ENCODE results near the gene HEXIM2.
"Not testable (repeated sequence)": the region's sequence is repeated elsewhere in the genome, so short reads cannot be mapped to it uniquely, and the experiment has no call there.

Gene HEXIM2

GRCh38 chr17:45161288-45162024, at the start of gene HEXIM2:
HEXIM2 (plus strand) TSS chr17:45161875; CDS start chr17:45162794, 919 bp downstream.
- FAIRE-seq: peak; percentile 96

- FAIRE-seq: no peak
These were observed 48.9 kb upstream of the HEXIM2 start for GRCh38 chr17:45112559-45113423.

DNA sequence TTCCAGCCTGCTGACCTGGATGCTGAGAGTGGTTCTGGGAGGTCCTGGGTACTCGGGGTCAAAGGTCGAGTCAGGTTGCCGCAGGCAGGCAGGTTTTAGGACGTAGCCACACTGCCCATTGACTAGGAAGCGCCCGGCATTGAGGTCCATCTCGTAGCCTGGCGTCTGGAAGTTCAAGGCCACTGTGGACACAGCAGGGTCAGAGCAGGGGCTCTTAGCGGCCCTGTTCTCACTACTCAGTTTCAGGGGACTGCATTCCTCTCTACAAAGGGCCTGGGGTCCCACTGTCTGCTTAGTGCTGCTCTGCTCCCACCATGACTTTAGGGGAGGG, 48.3 kb upstream of the HEXIM2 start:
- FAIRE-seq: no peak

- no peak for FAIRE-seq
These were observed 47.4 kb upstream of the HEXIM2 start for GRCh38 chr17:45114117-45114932.

GRCh38 chr17:45115015-45115625, 46.6 kb upstream of the HEXIM2 start:
- no peak for FAIRE-seq

DNA sequence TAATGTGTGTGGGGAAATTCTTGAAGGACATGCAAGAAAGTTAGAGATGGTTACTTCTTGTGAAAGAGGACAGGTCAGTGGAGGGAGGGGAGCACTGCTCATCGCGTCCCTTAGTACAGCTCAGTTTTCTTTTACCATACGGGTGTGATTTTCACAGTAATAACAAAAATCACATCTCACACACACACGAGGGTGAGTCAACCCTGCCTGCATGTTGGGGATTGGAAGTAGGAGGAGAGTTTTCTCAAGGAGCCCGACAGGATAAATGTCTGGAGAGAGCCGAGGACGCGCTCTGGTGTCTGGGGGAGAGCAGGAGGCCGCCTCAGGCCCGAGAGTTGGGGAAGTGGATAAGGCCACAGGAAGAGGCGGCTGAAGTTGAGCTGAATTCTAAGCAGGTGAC, 45.8 kb upstream of the HEXIM2 start:
- FAIRE-seq: no peak

- no peak for FAIRE-seq
These were observed 45.1 kb upstream of the HEXIM2 start for GRCh38 chr17:45116434-45117016.

DNA sequence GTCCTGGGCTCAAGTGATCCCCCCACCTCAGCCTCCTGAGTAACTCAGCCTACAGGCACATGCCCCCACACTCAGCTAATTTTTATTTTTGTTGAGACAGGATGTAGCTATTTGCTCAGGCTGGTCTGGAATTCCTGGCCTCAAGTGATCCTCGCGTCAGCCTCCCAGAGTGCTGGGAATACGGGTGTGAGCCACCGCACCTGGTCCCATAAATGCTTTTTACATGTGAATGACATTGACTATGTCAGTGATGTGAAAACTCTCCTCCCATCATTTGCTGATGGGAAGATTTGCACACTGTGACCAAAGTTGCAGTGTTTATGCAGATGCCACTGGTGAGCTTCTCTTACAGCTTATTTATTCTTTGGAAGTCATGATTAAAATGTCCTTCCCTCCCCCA, 44.3 kb upstream of the HEXIM2 start:
- no peak for FAIRE-seq

DNA sequence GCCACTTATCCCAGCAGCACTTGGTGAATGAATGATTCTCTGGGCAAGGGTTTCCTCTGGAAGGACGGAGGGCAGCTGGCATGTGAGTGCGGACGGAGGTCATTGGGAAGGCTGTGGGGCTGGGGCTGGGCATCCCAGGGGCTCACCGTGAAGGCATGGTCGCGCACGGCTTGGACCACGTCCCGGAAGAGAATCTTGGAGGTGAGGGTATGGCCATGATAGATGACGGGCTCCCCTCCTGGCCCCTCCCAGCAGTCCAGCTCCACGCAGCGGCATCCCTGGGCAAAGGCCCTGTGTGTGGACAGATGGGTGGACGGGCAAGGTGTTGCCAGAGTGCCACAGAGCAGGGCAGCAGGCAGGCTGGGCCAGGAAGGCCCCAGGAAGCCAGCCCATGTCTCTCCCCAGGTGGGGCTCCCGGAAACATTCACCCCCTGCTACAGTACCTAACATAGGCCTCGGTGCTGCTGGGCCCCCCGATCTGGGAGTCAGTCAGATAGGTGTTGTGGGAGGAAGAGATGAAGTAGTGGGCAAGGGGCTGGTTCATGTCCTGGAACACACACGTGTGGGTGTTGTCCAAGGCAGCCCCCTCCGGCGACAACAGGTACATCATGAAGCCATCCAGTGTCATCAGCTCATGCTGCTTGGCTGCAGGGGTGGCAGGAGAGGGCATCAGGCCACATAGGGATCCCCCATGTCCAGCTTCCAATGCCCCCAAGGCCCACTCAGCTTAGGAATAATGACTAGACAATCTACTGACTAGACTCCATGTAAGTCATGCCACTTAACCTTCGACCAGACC, 43.6 kb upstream of the HEXIM2 start:
- FAIRE-seq: no peak

GRCh38 chr17:45118691-45119090, 43.0 kb upstream of the HEXIM2 start:
- FAIRE-seq: no peak

DNA sequence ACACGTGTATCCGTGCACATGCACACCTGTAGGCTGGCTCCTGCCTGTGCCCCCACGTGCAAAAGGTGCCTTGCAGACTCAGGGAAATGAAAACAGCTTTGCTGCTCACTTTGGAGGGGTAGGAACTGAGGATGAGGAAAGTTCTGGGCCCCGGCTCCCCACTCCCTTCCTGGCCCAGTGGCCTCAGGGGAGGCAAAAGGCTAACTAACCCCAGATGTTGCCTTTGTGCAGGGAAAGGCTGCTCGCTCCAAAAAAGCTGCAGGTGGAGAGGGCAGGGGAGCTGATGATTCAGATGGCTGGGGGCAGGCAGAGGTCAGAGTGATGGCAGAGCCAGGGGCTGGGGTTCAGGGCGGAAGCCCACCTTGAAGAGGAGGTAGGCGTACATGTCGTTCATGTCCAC, 41.7 kb upstream of the HEXIM2 start:
- FAIRE-seq: no peak

DNA sequence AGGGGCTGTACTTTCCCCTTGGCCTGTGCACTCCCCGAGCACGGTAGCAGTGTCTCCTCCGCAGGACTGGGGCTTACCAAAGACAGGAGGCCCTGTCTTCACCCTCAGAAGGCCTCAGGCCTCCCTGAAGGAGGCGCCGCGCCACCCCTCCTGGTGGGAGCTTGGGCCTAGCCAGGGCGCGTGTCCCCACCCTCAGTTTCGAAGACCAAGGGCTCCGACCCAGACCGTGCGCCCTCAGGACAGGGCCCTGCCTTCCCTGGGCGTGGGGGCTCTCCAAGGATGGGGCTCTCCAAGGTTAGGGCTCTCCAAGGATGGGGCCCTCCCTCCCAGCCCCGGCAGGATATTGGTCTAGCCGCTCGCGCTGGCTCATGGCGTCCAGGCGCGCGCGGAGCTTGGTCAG, 41.1 kb upstream of the HEXIM2 start:
- FAIRE-seq: no peak

GRCh38 chr17:45121055-45121454, 40.6 kb upstream of the HEXIM2 start:
- FAIRE-seq: no peak

- FAIRE-seq: no peak
These were observed 38.5 kb upstream of the HEXIM2 start for GRCh38 chr17:45123076-45123770.

GRCh38 chr17:45123930-45124796, 37.5 kb upstream of the HEXIM2 start:
- FAIRE-seq: no peak

- not testable (repeated sequence) for FAIRE-seq
These were observed 36.9 kb upstream of the HEXIM2 start for GRCh38 chr17:45124797-45125122.

- no peak for FAIRE-seq
These were observed 36.2 kb upstream of the HEXIM2 start for GRCh38 chr17:45125509-45125908.

- FAIRE-seq: no peak
These were observed 34.5 kb upstream of the HEXIM2 start for GRCh38 chr17:45127207-45127547.

DNA sequence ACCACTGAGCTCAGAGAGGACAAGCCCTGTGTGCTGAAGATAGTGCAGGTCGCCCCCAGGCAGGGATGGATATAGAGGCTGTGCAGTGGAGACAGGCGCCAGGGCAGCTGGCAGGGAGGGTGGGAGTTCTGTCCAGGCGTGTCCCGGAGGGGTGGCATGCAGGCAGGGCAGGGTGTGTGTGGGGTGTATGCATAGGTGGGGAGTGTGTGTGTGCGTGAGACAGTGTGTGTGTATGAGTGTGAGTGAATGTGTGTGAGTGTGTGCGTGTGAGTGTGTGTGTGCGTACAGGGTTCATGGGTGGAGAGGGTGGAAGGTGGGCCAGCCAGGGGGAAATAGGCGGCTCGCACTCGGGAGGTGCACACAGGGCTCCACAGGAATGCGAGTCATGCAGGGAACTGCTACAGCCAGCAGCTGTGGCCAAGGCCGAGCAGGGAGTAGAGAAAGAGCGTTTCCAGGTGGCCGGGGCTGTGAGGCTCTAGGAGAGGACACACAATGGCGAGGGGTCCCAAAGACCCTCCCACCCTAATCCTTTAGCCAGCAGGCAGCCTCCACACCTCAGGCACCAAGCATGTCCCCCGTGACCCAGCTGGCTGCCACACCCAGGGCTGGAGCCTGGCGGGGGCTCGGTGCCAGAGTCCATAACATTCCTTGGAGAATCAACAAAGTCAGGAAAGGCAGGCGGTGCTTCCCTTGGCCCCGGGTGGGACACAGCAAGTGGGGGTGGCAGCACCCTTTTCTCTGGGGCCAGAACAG, 34.0 kb upstream of the HEXIM2 start:
- no peak for FAIRE-seq

- FAIRE-seq: no peak
These were observed 33.3 kb upstream of the HEXIM2 start for GRCh38 chr17:45128331-45128730.

Data from TTC549 (cell line).